Neutrophil (primary cell): ENCODE measurements around the gene WDFY1.

ENCODE experiments used
- H3K27ac ChIP-seq: fragments of 200-600 bp; sonication (generic); 2 replicates; pipeline ENCODE4 v1.5.1; 2016; ENCODE audit warnings: mild to moderate bottlenecking, moderate library complexity
- H3K27me3 ChIP-seq: fragments of 200-600 bp; sonication (generic); 2 replicates; pipeline ENCODE4 v1.6.0; 2016; ENCODE audit warnings: mild to moderate bottlenecking
- H3K36me3 ChIP-seq: fragments of 200-600 bp; sonication (generic); 2 replicates; pipeline ENCODE4 v1.5.1; 2017
- H3K4me1 ChIP-seq, 2 experiments: fragments of 200-600 bp in 1 of 2; sonication (generic) in 1 of 2; 1 replicate in 1 of 2; 2 replicates in 1 of 2; pipeline versions ENCODE4 v1.5.1 to v1.6.1; 2013 to 2016; ENCODE audit warnings: low read depth in 1 of 2, low read length in 1 of 2, mild to moderate bottlenecking in 1 of 2, moderate library complexity in 1 of 2; ENCODE audit not compliant: control insufficient read depth in 1 of 2, insufficient read depth in 1 of 2
- H3K4me3 ChIP-seq, 2 experiments: fragments of 200-600 bp in 1 of 2; sonication (generic) in 1 of 2; 1 replicate in 1 of 2; 2 replicates in 1 of 2; pipeline ENCODE4 v1.5.1; 2013 to 2016; ENCODE audit warnings: low read depth in 1 of 2, low read length in 1 of 2, mild to moderate bottlenecking in 1 of 2, moderate library complexity in 1 of 2
- H3K9me3 ChIP-seq: fragments of 200-600 bp; sonication (generic); 2 replicates; pipeline ENCODE4 v1.5.1; 2016
- CTCF ChIP-seq: fragments of 200-600 bp; sonication (generic); IDR thresholded peaks from 2 replicates; pipeline ENCODE4 v1.5.1; 2016; ENCODE audit warnings: antibody characterized with exemption

WDFY1 gene

DNA sequence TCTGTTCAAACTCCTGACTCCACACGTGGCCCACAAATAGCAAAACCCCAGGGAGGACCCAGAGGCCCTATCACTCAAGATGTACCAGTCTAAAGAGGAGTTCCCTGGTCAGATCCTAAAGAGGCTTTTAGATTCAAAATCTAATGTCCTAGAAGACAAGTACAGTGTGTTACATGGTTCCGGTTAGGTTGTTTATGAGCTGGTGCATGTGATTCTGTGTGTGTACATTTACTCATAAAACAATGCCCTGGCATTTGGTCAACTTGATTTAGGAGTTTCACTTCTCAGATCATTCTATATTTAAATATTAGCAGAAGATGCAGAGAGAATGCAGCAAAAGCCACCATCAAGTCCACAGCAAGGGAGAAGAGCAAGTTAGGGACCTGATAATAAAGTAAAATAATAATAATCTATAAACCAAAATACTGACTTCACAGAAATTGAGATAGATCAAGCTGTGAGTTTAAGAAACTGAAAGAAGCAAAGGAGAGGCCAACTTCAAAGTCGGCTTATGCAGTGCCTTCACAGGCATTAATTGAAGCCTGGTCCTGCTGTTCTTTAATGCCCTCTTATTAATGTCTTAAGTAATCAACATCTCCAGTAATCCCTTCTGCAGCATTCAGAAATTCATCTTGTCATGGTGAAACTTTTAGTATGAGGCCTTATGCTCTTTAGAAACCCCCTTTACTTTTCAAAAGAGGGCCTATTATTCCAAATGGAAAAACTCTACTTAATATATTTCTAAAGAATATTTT, 103.5 kb downstream of the WDFY1 start:
- H3K27me3 ChIP-seq: no peaks in the 10 kb centered on the region
- peaks cover 2 to 4% of the 10 kb centered on the region in 2 experiments for H3K4me1 ChIP-seq
- H3K4me3 ChIP-seq: no peak overlapping the region
- H3K9me3 ChIP-seq: no peaks in the 10 kb centered on the region
- no peak for TF ChIP-seq CTCF
- H3K36me3 ChIP-seq: no peaks in the 10 kb centered on the region
- no peak overlapping the region for H3K27ac ChIP-seq

DNA sequence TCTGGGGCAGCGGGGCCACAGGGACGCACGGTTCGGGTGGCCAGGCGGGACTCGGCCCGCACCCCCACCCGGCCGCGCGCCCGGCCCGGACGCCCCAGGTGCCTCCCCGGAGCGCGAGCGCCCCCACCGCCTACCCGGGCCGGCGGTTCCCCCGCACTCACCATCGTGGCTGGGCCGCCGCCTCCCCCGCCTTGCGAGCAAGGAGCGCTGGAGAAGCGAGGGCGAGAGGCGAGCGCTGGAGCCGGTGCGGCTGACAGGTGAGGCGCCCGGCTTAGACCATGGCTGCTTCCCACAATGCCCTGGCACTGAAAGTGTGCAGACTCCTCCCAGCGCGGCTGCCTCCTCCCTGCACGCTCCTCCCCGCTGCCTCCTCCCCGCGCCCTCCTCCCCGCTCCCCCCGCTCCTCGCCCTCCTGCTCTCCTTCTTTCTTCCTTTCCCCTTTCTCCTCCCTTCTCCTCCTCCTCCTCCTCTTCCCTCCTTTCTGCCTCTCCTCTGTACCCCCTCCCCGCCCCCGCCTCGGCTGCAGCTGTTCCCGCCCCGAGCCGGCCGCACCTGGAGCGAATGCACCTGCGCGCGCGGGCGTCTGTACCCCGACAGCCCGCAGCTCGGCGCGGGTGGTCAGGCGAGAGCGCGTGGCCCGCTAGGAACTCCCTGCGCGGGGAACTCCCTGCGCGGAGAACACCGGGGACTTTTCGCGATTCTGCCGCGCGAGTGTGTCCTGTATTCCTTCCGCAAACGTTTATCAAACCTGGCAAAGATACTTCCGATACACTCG, 107.7 kb downstream of the WDFY1 start, which contains the start of gene AP1S3:
TSS of gene AP1S3 (minus strand) at position 296 of the 775 bp plus-strand sequence. CDS start at position 164, 132 bp downstream.
- H3K9me3 ChIP-seq: no peaks in the 10 kb centered on the region
- peak within 1 kb of the TSS; percentile 66 to 71 for H3K4me3 ChIP-seq
- H3K27me3 ChIP-seq: no peaks in the 10 kb centered on the region
- peaks cover 14 to 16% of the 10 kb centered on the region in 2 experiments for H3K4me1 ChIP-seq
- H3K36me3 ChIP-seq: no peaks in the 10 kb centered on the region
- H3K27ac ChIP-seq: peak within 1 kb of the TSS; percentile 50
- no peak for TF ChIP-seq CTCF

DNA sequence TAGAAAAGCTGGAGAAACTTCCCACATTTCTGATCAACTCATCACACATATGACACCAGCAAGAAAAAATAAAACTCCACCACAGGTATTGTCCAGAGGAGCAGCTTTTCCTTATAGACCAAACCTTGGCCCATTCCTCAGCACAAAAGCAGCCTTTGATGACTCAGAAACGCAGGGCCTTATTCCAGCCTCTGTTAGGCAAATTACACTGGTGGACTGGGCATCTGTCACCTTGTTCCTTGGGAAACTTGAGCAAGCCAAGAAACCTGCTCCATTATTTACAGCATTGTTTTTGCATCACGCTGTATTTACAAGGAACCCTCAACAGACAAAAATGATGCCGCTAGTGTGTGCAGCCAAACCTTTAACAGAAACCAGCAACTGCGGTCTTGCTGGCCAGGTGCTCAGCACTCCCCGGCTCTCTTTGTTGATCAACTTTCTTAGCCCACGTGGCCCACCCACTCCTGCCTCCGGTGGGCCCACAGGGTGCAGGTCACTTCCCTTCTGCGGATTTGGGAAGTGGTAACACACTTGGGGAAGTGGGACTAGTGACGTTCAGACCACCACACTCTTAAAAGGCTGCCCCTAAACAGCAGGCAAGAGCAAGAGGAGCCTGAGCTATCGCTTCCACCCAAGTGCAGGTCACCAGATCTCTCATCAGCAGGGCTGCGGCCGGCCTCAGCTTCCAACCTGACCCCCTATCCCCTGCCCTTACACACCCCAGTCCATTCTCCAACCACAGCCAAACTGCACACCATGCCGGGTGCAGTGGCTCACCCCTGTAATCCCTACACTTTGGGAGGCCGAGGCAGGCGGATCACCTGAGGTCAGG, 109.2 kb downstream of the WDFY1 start:
- Histone ChIP-seq H3K27ac (no peak overlapping the region), H3K27me3 (no peaks in the 10 kb centered on the region), H3K4me3 (peak overlapping the region in 1 of 2 experiments; percentile 71), H3K4me1 (peaks cover 14 to 16% of the 10 kb centered on the region in 2 experiments), H3K36me3 (no peaks in the 10 kb centered on the region), H3K9me3 (no peaks in the 10 kb centered on the region)
- TF ChIP-seq CTCF: no peak

GRCh38 chr2:223834431-223834830, 110.7 kb downstream of the WDFY1 start:
- H3K4me3 ChIP-seq: no peak overlapping the region
- TF ChIP-seq CTCF: no peak
- H3K9me3 ChIP-seq: no peaks in the 10 kb centered on the region
- no peaks in the 10 kb centered on the region for H3K36me3 ChIP-seq
- no peak overlapping the region for H3K27ac ChIP-seq
- H3K4me1 ChIP-seq: peaks cover 14 to 16% of the 10 kb centered on the region in 2 experiments
- H3K27me3 ChIP-seq: no peaks in the 10 kb centered on the region

DNA sequence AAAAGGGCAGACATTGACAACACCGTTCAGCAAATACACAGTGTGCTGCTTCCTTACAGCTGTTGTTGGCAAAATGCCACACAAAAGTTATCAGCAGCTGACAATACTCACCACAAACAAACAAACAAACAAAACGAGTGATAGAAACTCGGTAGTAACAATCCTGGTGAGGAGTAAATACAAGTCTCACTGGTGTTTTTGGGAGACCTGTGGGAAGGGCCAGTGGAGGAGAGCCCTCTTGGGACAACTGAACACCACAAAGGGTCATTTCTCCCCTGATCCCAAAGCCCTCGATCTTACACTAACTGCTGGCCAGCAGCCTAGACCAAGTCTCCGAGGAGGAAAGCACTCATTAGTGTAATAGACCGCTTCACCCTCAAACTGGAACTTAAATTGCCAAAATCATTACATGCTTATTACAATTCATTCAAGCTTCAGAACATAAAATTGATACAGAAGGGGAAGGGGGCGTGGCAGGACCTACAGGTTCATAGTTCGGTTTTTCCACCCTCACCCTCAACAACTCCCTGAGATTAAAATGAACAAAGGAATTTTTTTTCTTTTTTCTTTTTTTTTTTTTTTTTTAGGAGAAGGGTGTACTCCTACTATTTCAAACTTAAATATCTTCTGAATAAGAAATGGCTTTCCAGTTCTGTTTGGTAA, 112.8 kb downstream of the WDFY1 start:
- TF ChIP-seq CTCF: no peak
- Histone ChIP-seq H3K4me1 (peaks cover 14 to 16% of the 10 kb centered on the region in 2 experiments), H3K36me3 (no peaks in the 10 kb centered on the region), H3K9me3 (no peaks in the 10 kb centered on the region), H3K27ac (no peak overlapping the region), H3K4me3 (no peak overlapping the region), H3K27me3 (no peaks in the 10 kb centered on the region)
